Measurements from ENCODE around the gene TRPT1. TPM values are rescaled to one million over a fixed set of nuclear protein-coding genes. Genes with fewer than 3 reads are reported as not detected.

The TRPT1 gene
- total and polyA plus RNA-seq, 9 of the 15 experiments (the other 6 are each of a cell fraction or from before 2014, with no cell fraction given): 4.6 to 41.7 (median 23.1) TPM

GRCh38 chr11:64244107-64244506 lies 18.1 kb upstream of the TRPT1 start:
- no peak overlapping the region for H2AFZ ChIP-seq (ENCODE audit: low read depth, low read length)
- peak overlapping the region; percentile 62; the same call in 2 of the 3 replicates for H3K27ac ChIP-seq (ENCODE audit: extremely low read depth, low read depth, low read length)
- H3K9ac ChIP-seq (ENCODE audit: insufficient read depth in 1 of 2, low read depth in 2 of 2, low read length in 2 of 2): peak overlapping the region; percentile 31 to 91; a peak in 3 of 4 replicates
- peak overlapping the region; percentile 92; the same call in 1 of the 2 replicates for H3K4me2 ChIP-seq (ENCODE audit: insufficient read depth, low read length)
- no peak overlapping the region for H3K4me3 ChIP-seq
- BruUV-seq (replicated peaks): no TSS peak
- H3K27me3 ChIP-seq (ENCODE audit: control insufficient read depth in 2 of 2, insufficient read depth in 2 of 2, low read length in 2 of 2): no peaks in the 10 kb centered on the region
- ChIA-PET CTCF (ENCODE audit: low intra/inter-chr PET ratio) (no interaction called here), POLR2A (interaction anchor here (0.7 to 7.8 kb wide), 8 partner anchors 8 to 142 kb away, joined by 3 to 58 read pairs (median 4); partner anchors contain the start of genes NUDT22, PLCB3, STIP1 and TRPT1)
- peaks cover 60% of the 10 kb centered on the region for H3K79me2 ChIP-seq (ENCODE audit: control insufficient read depth, insufficient read depth, low read length)
- H3K4me1 ChIP-seq (replicated peaks in 1 of 2; ENCODE audit: control insufficient read depth in 2 of 2, insufficient read depth in 2 of 2, low read length in 2 of 2): peaks cover 42 to 86% of the 10 kb centered on the region in 2 experiments
- peak in 1 of 4 experiments; percentile 36 for DNase-seq (ENCODE audit: extremely low read depth in 1 of 4, low spot score in 3 of 4)
- intact Hi-C loops (cut with micrococcal nuclease): loop anchor here (10.0 kb wide), 1 partner anchor 61 kb away; the partner anchor contains the start of genes CATSPERZ and ESRRA
- H3K36me3 ChIP-seq (ENCODE audit: control insufficient read depth, insufficient read depth, low read length): peaks cover 49% of the 10 kb centered on the region
- ATAC-seq: no peak
- no peaks in the 10 kb centered on the region for H3K9me3 ChIP-seq (replicated peaks; ENCODE audit: control insufficient read depth, insufficient read depth, low read depth, low read length)
- WGBS (ENCODE audit: insufficient coverage, low coverage, missing lambda C conversion rate): 57% methylated on average over 5 of the region's 5 CpGs
- FAIRE-seq: no peak
- TF ChIP-seq POLR2B (IDR thresholded peaks at IDR 0.05; ENCODE audit: low read depth, partially characterized antibody): peak; percentile 16
- TF ChIP-seq ZNF347 (CRISPR knock-in tag; IDR thresholded peaks at IDR 0.05; ENCODE audit: low read depth): no peak
- peak; percentile 62 for TF ChIP-seq POLR2A (conservative IDR thresholded peaks at IDR 0.05)
- TF ChIP-seq RFX1 (IDR thresholded peaks at IDR 0.05): no peak
- no peak for TF ChIP-seq PHB (CRISPR knock-in tag; IDR thresholded peaks at IDR 0.05)
- TF ChIP-seq HMG20A (CRISPR knock-in tag; conservative IDR thresholded peaks at IDR 0.05): no peak
- peak; percentile 29; the same call in 1 of the 2 replicates for TF ChIP-seq SUPT5H (IDR thresholded peaks at IDR 0.05)
- H4K20me1 ChIP-seq (replicated peaks; ENCODE audit: control insufficient read depth, insufficient read depth, low read length): 0 out of 2 replicates have a peak, but pooled peaks cover 3% of the 10 kb centered on the region
- no peaks in the 10 kb centered on the region for H3K9me1 ChIP-seq (ENCODE audit: control insufficient read depth, insufficient read depth, low read length)
- in situ Hi-C loops (cut with MboI): no loop called here
